Activated gamma-delta T cell treated with anti-CD3 and anti-CD28 coated beads, Interleukin-2, amount 50 U/mL, for 16 hours (primary cell): ENCODE results near the gene PIEZO2.
A peak's percentile ranks its signal among the peaks of the same experiment; 100 is the strongest.

Source experiments
- DNase-seq: peaks from one replicate; pipeline ENCODE4 v3.0.0-alpha.2; 2020; ENCODE audit warnings: low read depth

The PIEZO2 gene

DNA sequence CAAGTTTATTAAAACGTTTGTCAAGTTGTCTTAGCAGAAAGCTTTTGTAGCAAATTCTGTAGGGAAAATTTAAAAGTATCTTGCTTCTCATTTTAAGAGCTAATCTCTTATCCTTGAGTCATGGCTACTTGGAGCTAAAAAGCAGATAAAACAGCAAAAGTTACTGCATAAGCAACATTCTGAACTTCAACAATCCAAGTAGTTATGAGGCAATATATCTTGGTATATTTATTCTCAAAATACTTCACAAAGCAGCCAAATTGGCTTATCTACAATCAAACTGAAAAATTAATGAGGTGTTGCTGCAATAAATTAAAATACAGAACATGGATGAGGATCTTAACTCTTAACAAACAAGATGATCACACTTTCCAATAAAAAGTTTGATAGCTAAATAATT lies 306.5 kb downstream of the PIEZO2 start:
- DNase-seq, result no peak

DNA sequence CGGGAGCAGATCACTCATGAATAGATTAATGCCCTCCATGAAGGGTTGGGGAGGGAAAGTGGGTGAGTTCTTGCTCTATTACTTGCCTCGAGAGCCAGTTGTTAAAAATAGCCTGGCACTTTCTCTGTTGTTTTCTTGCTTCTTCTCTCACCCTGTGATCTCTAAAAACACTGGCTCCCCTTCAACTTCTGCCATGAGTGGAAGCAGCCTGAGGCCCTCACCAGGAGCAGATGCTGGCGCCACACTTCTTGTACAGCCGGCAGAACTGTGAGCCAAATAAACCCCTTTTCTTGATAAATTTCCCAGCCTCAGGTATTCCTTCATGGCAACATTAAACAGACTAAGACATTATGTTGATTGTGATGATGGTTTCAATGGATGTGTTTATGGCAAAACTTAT lies 307.0 kb downstream of the PIEZO2 start:
- no peak for DNase-seq

DNA sequence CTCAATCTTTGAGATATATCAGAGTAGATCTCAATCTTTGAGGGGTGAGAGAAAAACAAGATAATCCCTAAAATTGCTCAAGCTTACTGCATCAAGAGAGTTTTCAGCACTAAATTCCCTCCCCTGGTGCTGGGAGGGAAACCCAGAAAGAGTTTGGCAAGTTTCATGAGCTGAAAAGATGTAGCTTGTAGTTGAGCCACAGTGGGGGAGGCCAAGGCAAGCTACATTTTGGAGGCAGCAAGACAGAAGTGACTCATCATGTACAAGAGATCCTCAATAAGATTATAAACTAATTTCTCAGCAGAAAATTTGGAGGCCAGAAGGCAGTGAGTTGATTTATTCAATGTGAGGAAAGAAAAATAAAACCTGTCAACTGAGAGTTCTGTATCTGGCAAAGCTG lies 308.2 kb downstream of the PIEZO2 start:
- no peak for DNase-seq

DNA sequence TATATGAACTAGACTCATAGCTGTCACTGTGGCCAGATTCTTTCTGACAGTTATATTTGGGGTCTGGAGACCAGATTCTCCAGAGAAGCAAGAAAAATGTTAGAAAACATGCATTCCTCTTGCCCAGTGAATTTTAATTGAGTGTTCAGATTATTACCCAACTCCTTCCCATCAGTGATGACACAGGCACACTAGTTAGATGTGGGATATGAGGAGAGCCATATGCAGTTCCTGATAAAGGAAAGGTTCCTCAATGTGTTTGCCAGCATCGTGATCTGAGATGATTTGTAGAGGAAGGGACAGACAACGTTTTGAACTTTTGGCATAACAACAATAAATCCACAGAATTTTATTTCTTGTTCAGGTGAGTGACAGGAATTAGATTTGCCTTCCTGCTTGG lies 308.6 kb downstream of the PIEZO2 start:
- DNase-seq, result no peak

DNA sequence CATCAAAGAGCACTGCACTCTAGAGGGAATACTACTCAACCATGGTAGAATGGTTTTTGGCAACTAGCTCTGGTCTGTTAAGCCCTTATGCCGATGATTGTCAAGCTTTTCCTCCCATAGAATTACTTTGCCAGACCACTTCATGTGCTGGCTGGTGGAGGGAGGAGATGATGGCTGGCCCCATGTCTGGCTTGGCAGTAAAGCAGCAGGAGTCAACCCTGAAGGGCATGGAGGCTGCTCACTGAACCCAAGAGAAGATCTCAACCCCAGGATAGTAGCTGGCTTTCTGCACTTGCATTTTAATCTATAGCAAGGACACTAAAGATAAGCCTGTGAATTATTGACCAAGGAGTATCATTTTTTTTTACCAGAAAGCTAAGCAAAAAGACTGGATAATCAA lies 309.9 kb downstream of the PIEZO2 start:
- no peak for DNase-seq

DNA sequence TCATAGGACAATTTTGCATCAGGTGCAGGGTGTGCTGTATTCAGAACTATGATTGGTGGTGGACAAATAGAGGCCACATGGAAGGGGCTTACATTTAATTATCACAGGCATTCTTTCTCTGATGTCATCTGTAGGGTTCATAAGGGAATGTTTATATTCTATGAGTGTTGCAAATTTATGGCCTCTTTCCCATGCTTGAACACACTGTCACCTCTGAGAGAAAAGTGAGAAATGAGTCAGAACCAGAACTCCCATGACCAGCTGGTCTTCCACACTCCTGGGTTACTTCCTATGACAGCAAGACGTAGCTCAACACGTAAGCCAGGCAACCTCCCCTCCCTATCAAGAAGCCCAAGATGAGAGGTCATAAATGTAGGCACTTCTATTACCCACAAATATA lies 310.8 kb downstream of the PIEZO2 start:
- DNase-seq, result no peak

DNA sequence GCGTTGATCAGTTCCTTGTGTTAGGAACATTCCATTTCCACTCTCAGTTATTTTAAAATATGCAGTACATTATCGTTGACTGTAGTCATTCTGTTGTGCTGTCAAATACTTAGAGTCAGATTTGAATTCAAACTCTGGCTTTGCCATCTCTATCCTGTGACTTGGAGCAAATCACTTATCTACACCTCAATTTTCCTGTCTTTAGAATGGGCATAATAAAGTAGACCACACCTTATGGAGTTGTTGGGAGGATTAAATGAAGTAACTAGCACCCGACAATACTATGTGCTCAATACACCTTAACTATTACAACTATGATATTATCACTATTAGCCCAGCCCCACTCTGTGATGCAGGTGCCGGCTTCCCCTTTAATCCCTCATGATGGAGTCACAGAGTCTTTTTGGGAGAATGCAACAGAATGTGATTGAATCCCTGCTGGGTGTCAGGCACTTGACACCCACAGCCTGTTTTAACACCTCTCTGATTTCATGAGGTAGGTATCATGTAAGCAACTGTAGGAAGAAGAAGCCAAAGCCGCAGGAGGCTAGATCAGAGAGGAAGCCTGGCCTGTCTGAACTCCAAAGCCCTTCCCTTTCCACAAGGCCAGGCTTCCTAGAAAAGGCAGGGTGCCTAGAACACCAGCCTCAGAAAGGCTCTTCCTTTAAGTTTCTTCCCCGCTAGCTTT lies 315.1 kb downstream of the PIEZO2 start:
- no peak for DNase-seq

DNA sequence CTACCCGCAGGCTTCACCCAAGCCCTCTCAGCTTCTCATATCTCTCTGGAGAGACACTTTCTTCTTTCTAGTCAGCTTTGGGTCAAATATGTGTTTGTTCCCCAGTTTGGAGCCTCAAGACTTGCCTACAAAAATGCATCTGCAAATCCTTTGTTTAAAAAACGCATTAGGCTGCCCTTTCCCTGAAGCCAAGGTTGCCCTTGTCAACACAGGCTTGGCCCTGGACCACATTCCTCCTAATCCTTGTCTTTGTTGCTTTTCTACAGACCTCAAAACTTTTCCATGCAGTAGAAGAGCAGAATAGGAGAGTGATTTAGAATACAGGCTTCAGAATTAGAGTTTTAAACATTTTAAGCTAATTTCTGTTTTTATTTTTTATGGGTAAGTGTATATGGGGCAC lies 315.7 kb downstream of the PIEZO2 start:
- DNase-seq, result no peak

DNA sequence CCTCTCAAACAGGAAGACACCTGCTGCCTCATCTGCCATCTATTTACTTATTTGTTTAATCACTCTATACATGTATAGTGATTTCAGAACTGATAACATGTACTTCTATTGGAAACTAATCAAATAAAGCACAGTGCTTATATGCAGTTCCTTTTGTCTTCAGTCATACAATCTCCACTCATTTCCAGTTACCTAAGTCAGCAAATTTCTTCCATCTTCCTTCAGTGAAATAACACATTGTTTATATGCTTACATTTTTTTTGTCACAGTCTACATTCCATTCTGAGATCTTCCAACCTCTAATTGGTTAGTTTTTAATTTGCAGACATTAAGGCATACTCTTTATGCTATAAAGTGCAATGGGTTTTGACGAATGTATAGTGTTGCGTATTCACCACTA lies 323.0 kb downstream of the PIEZO2 start:
- DNase-seq, result no peak

DNA sequence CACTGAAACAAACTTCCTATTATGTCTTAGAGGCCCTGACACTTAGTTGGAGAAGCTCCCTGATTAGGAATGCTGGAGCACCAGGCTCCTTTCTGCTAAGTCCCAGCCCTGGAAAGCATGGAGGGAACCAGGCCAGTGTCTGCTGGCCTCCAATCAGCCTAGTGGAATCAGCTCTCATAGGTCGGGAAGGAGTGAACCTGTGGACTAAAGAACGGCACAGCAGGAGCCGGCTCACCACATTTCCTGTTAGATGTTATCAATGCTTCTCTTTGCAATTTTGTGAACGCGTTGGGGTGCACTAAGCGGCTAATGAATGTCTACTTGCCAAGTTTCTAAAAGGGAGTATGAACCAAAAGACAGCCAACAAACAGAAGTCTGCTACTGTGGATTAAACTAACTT lies 326.9 kb downstream of the PIEZO2 start:
- DNase-seq, result no peak

DNA sequence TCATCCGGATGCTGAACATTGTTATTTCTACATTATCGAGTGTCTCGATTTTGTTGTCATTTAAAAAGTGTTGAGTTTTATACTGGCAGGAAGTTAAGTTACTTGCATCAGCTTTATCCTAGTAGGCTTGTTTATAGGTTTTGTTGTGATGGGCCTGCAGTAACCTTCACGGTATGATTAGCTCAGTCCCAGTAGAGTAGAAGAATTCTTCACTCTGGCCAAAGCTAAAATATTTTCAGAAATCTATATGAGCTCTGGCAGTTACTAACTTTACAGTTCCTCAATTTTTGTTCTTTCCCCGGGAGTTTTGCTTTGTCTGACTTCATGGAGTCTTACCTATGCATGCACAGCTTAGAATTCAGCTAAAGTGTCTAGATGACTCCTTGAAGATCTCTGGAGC lies 328.7 kb downstream of the PIEZO2 start:
- DNase-seq, result no peak

DNA sequence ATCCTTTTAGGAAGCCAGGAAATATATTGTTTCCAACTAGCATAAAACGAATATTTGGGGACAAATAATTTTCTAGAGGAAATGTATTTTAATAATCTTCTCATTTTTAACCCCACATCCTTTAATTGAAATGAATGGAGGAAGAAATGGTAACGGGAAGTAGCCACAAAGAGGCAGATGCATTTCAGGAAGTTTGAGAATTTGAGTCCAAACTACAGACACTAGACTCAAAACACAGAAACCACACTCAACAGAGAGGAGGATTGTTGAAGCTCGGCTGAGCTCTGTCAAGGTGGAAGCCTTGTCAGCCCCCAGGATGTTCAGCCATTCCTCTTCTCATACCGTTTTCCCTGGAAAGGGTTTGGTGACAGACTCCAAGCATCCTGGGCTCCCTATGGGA lies 335.0 kb downstream of the PIEZO2 start:
- no peak for DNase-seq

DNA sequence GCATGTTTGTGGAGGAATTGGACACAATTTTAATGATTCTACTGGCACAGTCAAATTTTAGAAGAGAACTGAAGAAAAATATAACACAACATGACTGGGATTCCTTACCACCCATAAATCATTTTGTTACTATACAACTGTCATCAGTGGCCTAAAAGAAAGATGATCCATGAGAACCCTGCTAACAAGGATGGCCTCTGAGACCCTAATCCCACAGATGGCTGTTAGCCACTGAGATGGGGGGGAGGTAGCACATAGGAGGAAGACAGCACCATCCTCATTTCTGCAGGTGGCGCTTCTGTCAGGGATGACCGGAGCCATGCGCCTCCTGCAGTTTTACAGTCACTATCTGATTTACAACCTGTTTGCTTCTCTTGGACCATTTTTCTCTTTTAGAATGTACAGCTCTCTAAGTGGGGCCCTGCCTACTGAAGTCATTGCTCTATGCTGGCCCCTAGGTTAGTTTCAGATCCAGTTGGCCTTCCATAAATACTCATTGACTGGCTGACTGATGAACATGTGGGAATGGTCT lies 343.7 kb downstream of the PIEZO2 start:
- DNase-seq, result no peak

DNA sequence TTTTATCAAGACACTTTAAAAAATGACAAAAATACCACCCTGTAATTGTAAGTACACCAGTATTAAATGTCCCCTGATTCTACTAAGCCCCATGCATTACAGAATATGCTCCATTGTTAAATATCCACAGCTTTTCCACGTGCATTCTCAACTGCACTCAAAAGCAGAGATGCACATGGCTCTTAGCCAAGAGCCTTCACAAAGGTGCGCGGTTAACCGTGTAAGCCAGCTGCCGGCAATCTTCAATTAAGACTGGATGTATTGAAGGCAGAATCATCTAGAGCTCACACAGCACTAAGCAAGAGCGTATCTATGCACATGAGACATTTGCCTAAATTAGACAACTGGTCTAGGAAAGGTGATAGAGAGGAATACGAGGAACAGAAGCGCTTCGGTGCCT lies 345.2 kb downstream of the PIEZO2 start:
- no peak for DNase-seq

DNA sequence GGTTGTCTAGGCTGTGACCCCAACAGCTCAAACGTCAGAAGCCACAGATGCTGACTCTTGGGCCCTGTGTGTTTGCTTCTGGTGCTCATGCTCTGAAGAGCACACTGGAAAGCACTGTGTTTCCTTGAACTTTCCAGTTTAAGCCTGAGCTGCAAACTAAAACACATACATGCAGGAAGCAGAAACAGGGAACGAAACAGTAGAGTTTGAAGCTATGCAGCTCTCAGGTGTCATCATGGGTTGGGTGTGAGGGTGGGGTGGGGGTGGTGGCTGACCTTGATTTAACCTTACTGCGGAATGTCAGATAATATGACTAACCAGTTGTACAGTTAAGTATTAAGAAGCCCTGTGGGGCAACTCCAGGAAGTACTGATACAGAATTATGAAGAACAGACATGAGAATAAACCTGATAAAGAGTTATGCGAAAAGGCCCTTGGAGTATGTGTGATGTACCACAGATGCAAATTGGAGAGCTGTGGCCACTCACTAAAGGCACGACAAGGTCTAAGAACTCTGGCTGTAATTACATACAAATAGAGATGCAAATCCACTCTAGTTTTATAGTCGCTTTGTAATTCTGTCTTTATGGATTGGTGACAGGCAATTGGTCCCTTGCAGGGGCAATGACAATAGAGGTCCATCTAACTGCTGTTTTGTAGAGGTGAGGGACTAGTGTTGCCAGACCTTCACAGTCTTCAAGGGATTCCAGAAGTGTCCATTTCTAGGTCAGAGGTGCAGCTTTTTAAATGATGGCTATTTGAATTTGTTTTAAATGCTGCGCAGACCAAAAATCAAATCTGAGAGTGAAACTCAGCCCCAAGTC lies 350.4 kb downstream of the PIEZO2 start:
- no peak for DNase-seq

DNA sequence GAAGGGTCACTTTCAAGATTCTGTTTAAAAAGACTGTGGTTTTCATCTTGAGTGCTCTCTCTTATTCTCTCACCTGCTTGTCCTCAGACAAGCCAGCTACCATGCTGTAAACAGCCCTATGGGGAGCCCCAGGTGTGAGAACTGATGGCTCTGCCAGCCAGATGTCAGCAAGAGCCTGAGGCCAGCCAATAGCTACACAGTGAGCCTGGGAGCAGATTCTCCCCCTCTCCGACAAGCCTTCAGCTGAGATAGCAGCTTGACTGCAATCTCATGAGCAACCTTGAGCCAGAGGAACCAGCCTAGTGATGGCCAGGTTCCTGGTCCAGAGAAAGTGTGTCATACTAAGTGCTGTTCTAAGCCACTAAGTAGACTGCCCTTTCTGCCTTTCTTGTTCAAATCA lies 351.5 kb downstream of the PIEZO2 start:
- no peak for DNase-seq

DNA sequence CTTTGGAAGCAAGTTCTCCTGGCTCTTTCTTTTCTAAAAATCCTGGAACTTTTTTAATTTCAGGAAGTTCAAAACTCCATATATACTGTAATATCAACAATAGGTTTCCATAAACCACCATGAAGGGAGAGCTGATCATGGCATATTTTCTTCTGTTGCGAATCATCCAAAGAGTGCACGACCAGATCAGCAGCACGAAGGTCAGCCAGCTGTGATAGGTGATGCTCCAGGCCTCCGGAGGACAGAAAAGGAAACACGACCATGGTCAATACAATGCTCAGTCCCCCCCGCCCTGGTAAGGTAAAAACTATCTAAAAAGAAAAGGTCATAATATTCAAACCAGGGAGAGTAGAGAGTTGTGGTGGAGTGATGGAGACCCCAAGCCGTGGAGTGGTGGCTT lies 354.6 kb downstream of the PIEZO2 start:
- no peak for DNase-seq

DNA sequence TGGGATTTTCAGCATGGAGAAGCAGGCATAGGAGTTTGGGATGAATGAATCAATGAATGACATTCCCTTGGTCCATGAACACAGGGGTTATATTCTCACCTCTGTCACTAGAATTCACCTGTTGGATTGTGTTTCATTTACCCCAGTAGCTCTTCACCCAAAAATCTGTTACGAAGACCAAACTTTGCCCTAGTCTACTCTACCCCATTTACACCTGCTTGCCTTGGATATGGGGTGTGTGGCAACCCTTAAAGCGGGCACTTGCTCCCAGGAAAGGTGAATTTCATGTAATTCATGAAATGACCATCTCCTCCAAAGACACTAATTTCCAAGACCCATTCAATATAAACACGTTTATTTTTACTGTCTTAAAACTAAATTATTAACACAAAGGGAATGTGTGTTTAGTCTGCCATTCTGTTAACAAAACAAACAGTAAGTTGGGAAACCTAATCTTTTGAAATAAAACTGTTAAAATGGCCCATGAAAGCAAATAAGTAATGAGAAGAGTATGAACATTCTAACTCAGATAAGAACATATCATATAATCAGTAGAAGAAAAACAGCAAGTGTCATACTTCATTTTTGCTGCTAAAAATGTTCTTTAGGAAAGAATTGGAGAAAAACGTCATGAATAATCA lies 355.5 kb downstream of the PIEZO2 start:
- no peak for DNase-seq

DNA sequence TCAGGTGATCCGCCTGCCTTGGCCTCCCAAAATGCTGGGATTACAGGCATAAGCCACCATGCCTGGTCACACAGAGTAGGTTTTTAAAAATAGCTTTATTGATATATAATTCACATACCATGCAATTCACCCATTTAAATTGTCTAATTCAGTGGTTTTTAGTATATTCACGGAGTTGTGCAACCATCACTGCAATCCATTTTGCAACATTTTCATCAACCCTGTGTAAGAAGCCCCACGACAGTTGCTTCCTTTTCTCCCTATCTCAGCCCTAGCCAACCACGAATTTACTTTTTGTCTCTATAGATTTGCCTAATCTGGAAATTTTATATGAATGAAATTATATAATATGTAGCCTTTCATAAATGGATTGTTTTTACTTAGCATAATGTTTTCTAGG lies 357.2 kb downstream of the PIEZO2 start:
- DNase-seq, result no peak

DNA sequence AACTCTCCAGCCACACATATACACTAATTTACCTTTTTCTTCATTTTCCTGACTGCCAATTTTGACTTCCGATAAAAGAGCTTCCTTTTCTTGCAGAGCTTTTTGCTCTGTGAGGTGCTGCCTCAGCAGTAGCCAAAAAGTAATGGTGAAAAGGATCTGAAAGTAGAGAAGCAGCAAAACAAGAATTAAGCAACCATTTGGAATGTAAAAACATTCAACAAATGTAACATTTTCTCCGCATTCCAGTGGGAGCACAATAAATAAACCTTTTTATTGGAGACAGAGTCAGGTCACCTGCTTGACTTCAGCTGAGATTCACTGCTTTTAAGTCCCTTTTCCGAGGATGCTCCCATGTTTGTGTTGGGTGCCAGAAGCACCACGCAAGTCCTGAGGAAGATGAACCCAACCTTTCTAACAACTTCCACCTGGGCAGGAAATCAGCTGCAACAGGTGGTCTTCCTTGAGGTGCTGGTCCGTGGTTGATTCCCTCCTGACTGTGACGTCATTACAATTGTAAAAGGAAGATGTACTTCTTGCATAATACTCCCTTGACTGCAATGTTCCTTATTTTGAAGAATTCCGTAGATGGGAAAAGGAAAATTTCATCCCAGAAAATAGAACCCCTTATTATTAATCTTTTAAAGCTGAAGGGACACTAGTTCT lies 358.1 kb downstream of the PIEZO2 start:
- no peak for DNase-seq

DNA sequence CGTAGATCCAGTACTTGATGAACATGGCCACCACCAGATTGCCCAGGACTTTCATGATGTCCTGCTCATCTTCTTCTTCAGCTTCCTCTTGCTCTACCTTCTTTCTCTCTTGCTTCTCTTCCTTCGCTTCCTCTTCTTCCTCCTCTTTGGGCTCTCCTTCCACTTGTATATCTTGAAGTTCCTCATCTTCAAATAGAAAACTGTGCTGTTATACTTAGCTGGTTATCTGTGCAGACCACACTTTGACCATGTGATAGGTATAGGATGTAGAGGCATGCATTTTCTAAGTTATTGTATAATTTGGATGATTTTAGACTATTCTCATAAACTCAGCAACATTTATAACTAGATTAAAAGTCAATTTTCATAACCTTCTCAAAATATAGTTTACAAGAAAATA lies 360.2 kb downstream of the PIEZO2 start:
- DNase-seq, result no peak

DNA sequence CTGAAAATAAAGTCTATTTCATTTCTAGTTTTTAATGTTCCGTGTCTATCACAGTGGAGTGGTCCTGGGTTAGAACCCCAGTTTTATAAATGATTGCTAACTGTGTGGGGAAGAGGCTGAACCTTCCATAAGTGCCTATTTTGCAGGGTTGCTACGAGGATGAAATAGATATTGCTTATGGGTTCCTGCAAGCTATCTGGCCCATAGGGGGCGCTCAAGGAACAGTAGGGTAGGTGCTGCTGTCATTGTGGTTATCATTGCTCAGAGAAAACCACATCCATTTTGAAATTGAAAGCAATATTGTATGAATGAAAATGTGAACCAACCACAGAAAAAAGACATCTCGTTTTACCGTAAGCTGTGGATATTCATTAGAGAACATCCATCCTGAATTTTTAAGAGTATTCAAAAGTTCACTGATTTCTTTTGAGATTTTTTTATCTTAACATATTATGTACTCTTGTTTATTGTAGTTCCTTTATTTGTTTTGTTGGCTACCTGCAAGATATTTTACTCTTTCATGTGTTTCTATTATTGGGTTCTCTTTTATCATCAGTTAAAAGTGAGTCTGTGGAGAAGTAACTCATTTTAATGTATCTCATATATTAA lies 362.0 kb downstream of the PIEZO2 start:
- DNase-seq, result peak; percentile 70
